GM23248 (cell line): ENCODE measurements around the gene EMID1.

Experiments
- EZH2 ChIP-seq: fragments of 200-600 bp; sonication (generic); IDR thresholded peaks from 2 replicates; pipeline ENCODE4 v1.6.1; 2018; ENCODE audit warnings: antibody characterized with exemption, mild to moderate bottlenecking; ENCODE audit not compliant: insufficient read depth, poor library complexity, severe bottlenecking
- EZH2phosphoT487 ChIP-seq: fragments of 200-600 bp; sonication (generic); IDR thresholded peaks from 2 replicates; pipeline ENCODE4 v1.6.1; 2018; ENCODE audit warnings: antibody characterized with exemption, moderate library complexity, mild to moderate bottlenecking, low read depth; ENCODE audit not compliant: insufficient read depth

DNA sequence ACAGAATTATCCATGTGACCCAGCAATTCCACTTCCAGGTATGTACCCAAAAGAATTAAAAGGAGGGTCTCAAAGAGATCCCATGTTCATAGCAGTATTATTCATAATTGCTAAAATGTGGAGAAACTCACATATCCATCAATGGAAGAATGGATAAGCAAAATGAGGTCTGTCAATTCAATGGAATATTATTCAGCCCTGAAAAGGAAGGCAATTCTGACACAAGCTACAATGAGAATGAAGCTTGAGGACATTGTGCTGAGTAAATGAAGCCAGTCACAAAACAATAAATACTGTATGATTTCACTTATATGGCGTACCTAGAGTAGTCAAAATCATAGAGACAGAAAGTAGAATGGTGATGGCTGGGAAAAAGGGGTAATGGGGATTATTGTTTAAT lies 19.4 kb upstream of the EMID1 start:
- TF ChIP-seq EZH2 (no peak), EZH2phosphoT487 (no peak)
